NOMO-1 treated with dmso at 0.1 percent for 144 hours (cell line): ENCODE measurements around the gene MBD5.

Experiments
- DNase-seq: peaks from one replicate; lab custom pipeline; 2025; ENCODE audit not compliant: unreplicated experiment; lab: John Stamatoyannopoulos, UW

The MBD5 gene

DNA sequence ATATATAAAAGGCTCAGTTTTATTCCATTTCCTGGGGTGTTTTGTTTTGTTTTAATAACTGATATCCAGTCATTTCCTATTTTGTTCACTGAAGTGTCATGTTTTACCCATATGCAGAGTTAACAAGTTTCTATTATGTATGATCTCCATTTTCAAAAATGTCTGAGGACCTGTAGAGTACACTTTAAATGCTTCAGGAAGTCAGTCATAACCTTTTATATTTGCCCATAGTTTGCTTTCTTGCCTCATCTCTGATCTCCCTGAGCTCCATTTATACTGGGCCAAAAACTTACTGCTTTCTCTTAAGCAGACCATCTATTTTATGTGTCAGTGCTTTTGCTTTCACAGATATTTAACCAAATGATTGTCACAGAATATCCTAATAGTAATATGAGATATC lies 278.7 kb downstream of the MBD5 start:
- DNase-seq = no peak

DNA sequence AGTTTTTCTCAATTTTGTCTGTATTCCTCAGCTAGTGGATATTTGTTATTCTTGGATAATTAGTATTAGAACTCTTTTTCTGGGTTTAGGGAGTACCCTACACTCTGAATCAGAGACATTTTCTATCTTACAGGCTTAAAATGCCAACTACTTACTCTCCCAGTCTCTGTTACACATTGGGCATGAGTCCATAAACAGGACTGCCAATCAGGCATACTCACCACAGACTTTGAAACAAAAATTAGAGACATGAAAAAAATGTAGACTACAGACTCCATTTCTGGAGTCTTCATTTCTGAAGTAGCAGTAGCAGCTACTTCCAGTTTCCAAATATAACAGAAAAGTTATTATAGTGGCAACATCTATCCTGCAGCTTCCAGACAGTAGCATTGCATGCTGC lies 279.7 kb downstream of the MBD5 start:
- DNase-seq = no peak

DNA sequence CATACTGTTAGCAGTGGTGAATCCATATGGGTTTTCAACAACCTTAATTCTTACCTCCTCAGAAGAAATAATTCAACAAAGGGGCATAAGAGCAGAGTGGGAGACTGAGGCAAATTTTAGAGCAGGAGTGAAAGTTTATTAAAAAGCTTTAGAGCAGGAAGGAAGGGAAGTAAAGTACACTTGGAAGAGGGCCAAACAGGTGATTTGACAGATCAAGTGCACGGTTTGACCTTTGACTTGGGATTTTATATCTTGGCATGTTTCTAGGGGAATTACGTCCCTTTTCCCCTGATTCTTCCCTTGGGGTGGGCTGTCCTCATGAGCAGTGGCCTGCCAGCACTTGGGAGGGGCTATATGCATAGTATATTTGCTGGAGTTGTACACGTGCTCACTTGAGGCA lies 280.5 kb downstream of the MBD5 start:
- no peak for DNase-seq

DNA sequence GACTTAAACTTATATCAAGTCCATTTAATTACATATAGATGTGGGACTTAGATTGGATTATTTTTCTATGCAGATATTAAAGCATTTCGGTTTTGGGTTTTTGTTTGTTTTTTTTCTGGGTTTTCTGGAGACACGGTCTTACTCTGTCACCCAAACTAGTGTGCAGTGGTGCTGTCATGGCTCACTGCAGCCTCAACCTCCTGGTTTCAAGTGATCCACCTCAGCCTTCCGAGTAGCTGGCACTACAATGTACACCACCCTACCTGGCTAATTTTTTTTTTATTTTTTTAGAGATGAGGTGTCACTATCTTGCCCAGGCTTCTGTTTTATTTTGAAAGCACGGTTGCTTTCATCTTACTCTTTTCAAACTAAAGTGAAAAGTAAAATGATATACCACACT lies 281.6 kb downstream of the MBD5 start:
- DNase-seq = no peak

DNA sequence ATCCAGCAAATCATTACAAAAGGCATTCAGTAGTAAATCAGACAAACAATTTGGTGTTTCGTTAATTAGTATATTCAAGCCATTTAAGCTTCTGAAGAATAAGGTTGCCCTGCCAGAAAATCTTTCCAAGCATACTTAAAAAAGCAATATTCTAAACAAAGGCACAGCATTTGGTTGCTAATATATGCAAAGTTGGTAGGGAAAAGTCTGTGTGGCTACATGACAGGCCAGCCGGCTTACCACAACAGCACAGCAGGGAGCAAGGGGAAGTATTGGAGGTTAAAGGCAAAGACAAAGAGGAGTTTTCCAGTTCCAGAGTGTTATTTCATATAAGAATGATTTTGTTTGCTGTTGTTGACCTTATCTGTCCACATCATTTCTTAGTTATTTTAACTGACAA lies 282.3 kb downstream of the MBD5 start:
- no peak for DNase-seq

DNA sequence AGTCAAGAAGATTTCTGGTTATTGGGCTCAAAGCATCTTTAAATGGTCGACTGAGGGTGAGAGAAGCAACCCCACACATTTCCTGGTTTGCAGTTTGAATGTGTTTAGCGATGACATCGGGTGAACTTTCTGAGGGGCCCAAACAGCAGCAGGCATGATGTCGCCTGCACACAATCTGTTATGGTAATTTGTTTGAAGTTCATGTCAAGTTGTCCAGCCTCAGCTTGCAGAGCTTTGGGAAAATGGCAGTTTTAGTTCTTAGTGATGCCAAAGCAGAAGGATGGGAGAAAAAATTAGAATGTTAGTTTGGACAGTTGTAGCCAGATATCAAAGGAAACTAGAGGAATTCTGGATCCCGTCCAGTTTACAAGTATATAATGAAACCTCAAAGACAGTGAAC lies 284.6 kb downstream of the MBD5 start:
- DNase-seq = no peak

DNA sequence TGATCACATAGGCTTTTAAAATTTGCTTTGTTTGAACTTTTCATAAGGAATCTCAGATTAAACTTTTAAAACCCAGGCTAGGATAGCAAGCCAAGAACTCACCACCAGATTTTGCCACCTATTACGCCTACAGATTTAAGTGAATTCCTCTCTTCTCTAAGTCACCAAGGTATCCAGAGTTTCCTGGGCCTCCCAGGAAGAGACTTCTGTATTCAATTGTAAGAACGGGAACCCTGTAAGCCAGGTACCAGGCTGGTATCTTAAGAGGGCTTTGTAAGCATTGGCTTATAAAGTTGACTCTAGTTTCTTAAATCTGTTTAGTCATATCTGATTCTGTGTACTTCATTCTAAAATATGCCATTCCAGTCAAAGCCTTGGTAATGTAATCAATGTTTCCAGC lies 285.1 kb downstream of the MBD5 start:
- no peak for DNase-seq

DNA sequence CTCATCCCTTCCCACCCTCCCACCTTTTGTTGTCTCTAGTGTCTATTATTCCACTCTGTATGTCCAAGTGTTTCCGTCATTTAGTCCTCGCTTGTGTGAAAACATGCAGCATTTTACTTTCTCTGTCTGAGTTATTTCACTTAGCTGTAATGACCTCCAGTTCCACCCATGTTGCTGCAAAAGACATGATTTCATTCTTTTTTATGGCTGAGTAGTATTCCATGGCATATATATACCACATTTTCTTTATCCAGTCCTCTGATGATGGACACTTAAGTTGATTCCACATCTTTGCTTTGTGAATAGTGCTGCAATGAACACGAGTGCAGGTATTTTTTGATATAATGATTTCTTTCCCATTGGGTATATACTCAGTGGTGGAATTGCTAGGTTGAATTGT lies 296.7 kb downstream of the MBD5 start:
- DNase-seq = no peak

DNA sequence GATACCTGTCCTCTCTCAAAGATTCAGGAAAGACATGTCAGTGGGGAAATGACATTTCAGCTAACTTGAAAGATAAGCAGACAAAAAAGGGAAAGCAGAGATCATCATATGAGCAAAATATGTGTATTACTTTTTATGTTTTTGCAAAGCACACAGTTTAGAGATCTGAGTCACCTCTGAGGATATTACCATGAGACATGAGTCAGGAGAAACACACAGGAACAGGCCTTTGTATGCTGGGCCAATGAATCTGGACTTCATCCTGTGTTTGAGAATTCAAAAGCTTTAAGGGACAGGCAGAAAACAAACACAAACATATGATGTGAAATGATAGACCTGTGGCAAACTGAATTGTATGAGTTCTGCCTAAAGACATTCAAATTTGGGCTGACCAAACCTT lies 317.6 kb downstream of the MBD5 start:
- no peak for DNase-seq

DNA sequence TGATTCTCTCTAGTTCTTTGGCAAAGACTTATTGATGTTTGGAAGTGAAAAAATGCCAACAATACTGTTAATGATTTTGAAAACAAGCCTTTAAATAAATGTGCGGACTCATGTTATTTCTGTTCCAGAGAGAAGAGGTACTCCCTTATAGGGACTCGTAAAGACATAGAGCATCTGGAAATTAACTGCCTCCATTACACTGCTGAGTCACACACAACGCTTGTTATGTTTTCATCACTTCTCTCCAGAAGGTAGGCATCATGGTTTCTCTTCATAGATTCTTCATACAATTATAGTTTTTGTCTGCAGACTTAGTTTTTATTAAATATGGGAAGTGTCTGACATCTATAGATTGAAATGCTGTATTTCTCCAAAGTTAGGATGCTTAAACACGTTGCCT lies 321.2 kb downstream of the MBD5 start:
- DNase-seq = no peak

DNA sequence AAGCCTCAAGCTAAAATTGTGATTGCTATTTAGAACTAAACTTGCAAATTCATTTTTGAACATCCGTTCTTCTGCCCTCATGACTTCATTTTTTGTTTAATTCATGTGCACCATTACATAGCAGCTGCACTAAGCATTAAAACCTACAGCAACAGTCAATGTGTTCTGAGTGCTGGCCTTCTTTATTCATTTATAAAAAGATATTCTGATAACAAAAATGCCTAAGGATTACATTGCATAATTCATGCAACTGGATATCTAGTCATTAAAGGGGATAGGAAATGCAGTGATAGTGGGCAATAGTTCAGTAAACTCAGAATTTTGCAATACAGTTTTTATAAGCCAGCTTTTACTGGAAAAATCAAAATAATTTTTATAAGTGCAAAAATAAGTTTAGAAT lies 329.3 kb downstream of the MBD5 start:
- no peak for DNase-seq

DNA sequence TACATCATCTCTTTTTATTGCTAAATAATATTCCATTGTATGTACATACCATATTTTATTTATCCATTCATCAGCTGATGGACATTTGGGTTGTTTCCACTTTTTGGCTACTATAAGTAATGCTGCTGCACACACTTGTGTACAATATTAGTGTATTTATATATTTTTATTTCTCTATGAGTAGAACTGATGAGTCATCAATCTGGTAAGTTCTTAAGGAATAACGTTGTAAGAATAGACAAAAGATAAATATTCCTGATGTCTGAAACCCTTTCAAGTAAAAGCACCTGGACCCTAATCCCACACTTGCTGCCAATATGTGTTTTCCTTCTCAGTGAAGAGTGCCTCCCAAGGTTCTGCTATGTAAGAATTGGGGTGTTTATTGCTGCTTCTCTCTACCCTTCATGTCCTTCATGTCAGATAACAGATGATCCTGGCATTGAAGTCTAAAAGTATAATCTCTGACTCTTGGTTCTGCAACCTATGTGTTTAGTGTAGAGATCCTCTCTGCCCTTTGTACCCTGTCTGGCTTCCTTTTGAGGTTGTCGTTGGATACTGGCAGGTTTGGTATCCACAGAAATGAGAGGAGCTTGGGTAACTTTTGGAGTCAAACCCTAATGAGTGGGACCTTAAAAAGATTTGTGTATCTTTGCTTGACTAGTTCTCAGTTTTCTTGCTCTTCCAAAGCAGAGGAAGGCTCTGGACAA lies 330.7 kb downstream of the MBD5 start:
- no peak for DNase-seq

DNA sequence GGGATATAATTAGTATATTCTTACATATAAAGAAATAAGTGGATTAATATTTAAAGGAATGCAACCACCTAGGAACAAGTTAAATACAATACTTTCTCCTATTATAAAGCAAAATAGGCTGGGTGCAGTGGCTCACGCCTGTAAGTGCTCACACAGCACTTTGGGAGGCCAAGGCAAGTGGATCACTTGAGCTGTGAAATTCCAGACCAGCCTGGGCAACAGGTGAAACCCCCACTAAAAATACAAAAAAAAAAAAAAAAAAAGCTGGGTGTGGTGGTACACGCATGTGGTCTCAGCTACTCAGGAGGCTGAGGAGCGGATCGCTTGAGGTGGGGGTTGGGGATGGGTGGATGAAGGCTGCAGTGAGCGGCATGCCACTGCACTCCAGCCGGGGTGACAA lies 337.5 kb downstream of the MBD5 start:
- DNase-seq = no peak

DNA sequence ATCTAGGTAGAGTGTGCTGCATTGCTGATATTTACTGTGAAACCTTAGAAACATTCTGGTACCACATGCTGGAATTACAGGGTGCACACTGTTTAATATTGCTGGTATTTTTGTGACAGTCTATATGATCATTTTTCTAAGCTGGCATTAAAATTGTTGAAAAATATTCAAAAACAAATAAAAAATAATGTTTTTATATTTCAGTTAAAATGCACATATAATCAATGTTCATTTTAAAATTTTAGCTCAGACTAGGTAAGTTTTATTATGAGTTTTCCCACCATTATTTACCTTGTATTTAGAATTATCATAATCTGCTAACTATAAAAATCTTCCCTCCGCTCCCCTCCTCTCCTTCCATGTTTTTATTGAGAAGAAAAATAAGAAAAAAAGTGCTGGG lies 339.8 kb downstream of the MBD5 start:
- DNase-seq = no peak

DNA sequence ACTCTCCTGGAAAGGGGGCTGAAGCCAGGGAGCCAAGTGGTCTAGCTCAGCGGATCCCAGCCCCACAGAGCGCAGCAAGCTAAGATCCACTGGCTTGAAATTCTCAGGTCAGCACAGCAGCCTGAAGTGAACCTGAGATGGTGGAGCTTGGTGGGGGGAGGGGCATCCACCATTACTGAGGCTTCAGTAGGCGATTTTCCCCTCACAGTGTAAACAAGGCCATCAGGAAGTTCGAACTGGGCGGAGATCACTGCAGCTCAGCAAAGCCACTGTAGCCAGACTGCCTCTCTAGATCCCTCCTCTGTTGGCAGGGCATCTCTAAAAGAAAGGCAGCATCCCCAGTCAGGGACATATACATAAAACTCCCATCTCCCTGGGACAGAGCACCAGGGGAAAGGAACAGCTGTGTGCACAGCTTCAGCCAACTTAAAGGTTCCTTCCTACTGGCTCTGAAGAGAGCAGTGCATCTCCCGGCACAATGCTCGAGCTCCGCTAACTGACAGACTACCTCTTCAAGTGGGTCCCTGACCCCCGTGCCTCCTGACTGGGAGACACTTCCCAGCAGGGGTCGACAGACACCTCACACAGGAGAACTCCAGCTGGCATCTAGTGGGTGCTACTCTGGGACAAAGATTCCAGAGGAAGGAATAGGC lies 341.4 kb downstream of the MBD5 start:
- DNase-seq = no peak

DNA sequence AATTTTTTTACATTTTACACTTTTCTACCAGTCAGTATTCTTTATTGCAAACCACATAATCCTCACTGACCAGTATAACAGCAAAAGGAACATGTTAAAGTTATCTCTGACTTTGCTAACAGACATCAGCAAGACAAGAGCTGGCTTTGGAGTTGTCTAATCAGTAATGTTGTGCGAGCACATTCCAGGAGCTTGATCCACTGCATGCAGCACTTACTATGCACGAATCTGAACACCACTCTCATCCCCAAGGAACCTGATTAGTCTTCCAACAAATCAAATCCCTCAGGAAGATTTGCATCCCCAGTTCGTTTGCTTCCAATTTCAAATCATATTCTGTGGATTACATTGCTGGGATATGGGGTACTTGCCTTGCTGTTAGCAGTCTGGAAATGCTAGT lies 354.3 kb downstream of the MBD5 start:
- no peak for DNase-seq

DNA sequence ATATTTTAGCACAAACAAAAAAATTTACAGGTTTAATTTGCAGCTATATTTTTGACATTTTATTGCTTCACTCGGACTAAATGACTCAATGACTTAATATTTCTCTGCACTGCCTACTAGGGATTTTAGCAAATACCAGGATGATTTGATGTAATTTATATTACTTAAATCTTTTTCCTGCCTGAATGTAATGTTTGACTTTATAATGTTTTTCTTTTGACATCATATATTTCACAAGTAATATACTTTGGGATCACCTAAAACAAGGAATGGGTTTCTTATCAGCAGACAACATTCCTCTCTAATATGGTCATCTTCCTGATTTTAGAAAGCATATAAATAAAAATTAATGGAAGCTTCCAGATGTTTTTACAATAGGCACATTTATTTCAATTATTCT lies 370.4 kb downstream of the MBD5 start:
- DNase-seq = no peak

DNA sequence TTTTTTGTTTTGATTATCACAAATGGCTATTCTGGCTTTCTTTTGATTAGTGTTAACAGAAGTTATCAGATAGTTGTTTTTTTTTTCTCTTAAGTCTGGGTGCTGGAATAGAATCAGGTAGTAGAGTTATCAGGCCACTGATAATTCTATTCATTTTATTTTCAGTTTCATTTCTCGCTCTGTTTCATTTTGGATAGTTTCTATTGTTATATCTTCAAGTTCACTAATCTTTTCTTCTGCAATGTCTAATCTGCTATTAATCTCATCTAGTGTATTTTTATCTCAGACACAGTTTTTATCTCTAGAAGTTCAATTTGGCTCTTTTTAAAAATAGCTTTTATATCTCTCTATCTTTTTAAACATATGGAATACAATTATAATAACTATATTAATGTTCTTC lies 381.9 kb downstream of the MBD5 start:
- no peak for DNase-seq

DNA sequence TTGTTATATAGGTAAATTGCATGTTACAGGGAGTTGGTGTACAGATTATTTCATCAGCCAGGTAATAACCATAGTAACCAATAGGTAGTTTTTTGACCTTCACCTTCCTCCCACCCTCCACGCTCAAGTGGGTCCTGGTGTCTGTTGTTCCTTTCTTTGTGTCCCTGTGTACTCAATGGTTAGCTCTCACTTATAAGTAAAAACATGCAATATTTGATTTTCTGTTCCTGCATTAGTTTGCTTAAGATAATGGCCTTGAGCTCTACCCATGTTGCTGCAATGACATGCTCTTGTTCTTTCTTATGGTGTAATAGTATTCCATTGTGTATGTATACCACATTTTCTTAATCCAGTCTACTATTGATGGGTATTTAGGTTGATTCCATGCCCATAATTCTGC lies 390.0 kb downstream of the MBD5 start:
- no peak for DNase-seq

DNA sequence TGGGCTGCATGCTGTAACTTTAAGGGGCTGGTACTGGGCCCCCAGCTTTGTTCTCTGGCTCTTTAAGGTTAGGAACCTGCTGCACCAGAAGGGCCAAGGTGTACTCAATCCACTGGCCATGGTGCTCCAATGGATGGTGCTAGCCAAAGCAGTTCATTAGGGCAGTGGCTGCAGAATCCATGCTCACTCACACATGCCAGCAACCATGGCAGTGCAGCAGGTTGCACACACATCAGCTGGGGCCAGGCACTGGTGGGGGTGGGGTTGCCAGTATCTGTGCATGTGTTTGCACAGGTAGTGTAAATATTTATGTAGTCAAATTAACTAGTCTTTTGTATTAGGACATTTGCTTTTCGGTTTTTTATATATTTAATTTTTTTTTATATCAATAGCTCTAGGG lies 395.4 kb downstream of the MBD5 start:
- DNase-seq = no peak

DNA sequence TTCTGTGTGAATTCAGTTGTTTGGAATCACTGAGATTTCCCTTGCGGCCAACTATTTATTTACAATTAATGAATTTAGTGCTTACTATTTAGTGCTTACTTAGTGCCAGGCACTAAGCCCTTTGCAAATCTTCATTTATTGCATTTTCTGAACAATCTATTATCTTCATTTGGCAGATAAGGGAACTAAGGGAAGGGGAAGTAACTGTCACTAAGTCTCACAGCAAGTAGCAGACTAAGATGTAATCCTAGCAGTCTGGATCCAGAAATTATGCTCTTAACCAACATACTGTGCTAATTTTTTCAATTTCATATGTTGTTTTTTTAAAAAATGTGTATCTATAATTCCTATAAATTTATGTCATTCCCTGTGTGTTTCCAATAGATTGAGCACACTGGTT lies 409.2 kb downstream of the MBD5 start:
- peak; percentile 7 for DNase-seq

DNA sequence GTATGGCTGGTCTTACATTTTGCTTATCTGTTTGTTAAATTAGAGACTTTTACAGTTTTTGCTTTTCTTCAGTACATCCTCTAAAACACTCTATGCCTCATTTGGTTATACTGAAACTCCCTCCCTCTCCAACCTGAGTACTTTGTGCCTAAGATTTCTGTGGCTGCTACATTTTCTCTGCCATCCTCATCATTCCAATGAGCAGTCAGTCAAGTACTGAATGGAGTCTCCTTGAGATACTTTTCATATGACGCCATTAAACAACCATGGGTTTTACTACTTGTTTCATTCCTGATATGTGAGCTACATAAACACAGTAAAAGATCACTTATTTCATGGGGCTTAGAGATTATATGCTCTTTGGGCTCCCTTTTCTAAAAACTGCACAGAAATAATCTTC lies 427.0 kb downstream of the MBD5 start:
- DNase-seq = no peak

DNA sequence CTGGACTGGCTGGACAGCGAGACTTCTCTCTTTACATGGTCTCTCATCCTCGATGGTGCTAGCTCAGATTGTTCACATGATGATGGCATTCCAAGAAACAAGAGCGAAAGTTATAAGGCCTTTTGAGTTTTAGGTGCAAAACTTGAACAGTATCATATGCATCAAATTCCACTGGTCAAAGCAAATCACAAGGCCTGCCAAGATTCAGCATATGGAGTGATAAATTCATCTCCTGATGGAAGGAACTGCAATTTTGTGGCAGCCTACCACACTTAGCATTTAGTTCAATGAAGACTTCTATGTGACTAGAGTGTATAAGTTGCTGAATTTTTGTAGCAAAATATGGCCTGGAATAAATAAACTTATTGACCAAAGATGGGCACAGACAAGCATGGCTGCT lies 429.6 kb downstream of the MBD5 start:
- DNase-seq = no peak
